Epithelial cell of proximal tubule (primary cell): ENCODE results near the gene KCNIP1. TPM values are rescaled to one million over a fixed set of nuclear protein-coding genes. Genes with fewer than 3 reads are reported as not detected.

Experiments used
- DNase-seq: peaks from one replicate; pipeline ENCODE4 v3.0.0-alpha.2; 2011; ENCODE audit warnings: low read depth
- H3K4me3 ChIP-seq: 2 replicates; pipeline ENCODE4 v1.5.1; 2011; ENCODE audit warnings: low read depth, mild to moderate bottlenecking, low read length
- CTCF ChIP-seq: conservative IDR thresholded peaks from 2 replicates; pipeline ENCODE4 v1.5.1; 2012; ENCODE audit warnings: low read depth, mild to moderate bottlenecking, low read length
- total RNA-seq: library from RNA; depleted of rRNA; stranded (reverse); fragments of >200 nt; gene quantifications from 2 replicates; pipeline ENCODE4 v1.2.3, GENCODE V29; 2015

KCNIP1 gene
- total RNA-seq, 1 donor from 2014 or later: 2.0 TPM

- no peak for DNase-seq
- H3K4me3 ChIP-seq: no peak overlapping the region
- TF ChIP-seq CTCF: no peak
Observed at GRCh38 chr5:170511551-170512258, 7.9 kb downstream of the KCNIP1 start.

GRCh38 chr5:170513856-170514525 lies 10.2 kb downstream of the KCNIP1 start:
- no peak overlapping the region for H3K4me3 ChIP-seq

GRCh38 chr5:170517411-170517810 lies 13.6 kb downstream of the KCNIP1 start:
- H3K4me3 ChIP-seq: no peak overlapping the region

More at GRCh38 chr5:170513856-170514525, 10.2 kb downstream of the KCNIP1 start:
- DNase-seq: no peak
- TF ChIP-seq CTCF: no peak

GRCh38 chr5:170518277-170518676 lies 14.5 kb downstream of the KCNIP1 start:
- H3K4me3 ChIP-seq: no peak overlapping the region
- TF ChIP-seq CTCF: no peak
- DNase-seq: no peak

More at GRCh38 chr5:170517411-170517810, 13.6 kb downstream of the KCNIP1 start:
- no peak for TF ChIP-seq CTCF
- DNase-seq: no peak

- DNase-seq: no peak
- H3K4me3 ChIP-seq: no peak overlapping the region
- TF ChIP-seq CTCF: no peak
Observed at GRCh38 chr5:170519549-170519948, 15.7 kb downstream of the KCNIP1 start.

- no peak overlapping the region for H3K4me3 ChIP-seq
- no peak for DNase-seq
- no peak for TF ChIP-seq CTCF
Observed at GRCh38 chr5:170520372-170520771, 16.6 kb downstream of the KCNIP1 start.
